ENCODE results near the gene FXN. TPM values are rescaled to one million over a fixed set of nuclear protein-coding genes. Genes with fewer than 3 reads are reported as not detected.
A peak's percentile ranks its signal among the peaks of the same experiment; 100 is the strongest.
"Not testable (repeated sequence)": the region's sequence is repeated elsewhere in the genome, so short reads cannot be mapped to it uniquely, and the experiment has no call there.

FXN gene
- total and polyA plus RNA-seq, 11 donors: 14.8 to 40.2 (median 24.1) TPM

GRCh38 chr9:69047371-69047770 lies 11.8 kb downstream of the FXN start:
- Histone ChIP-seq H3K27me3 (no peaks in the 10 kb centered on the region), H3K27ac (peak overlapping the region in 2 of 12 donors; percentile 41 to 49), H3K36me3 (peaks cover 0 to 48% (median 28%) of the 10 kb centered on the region in 9 donors), H3K4me1 (peaks cover 0 to 43% (median 15%) of the 10 kb centered on the region in 12 donors), H3K4me3 (no peak overlapping the region), H3K9me3 (no peaks in the 10 kb centered on the region)
- intact Hi-C loops (cut with DNase I): loop anchor here in 1 of 10 donors (10.0 kb wide), 1 partner anchor 827 kb away; no protein-coding TSS in a partner anchor
- DNase-seq: no peak
- TF ChIP-seq POLR2A (IDR thresholded peaks at IDR 0.05) (no peak), CTCF (IDR thresholded peaks at IDR 0.05) (no peak)
- 60 to 72% (median 62%) methylated on average over 4 of the region's 4 CpGs for WGBS, 4 donors
- no peak for ATAC-seq

- H3K27ac ChIP-seq: no peak overlapping the region
- no peak for DNase-seq
- TF ChIP-seq CTCF (IDR thresholded peaks at IDR 0.05) (no peak), POLR2A (IDR thresholded peaks at IDR 0.05) (no peak)
- H3K4me1 ChIP-seq: peaks cover 0 to 39% (median 14%) of the 10 kb centered on the region in 12 donors
- intact Hi-C loops (cut with DNase I): loop anchor here in 1 of 10 donors (10.0 kb wide), 1 partner anchor 826 kb away; no protein-coding TSS in a partner anchor
- 85 to 92% (median 89%) methylated on average over 6 of the region's 6 CpGs for WGBS, 4 donors
- H3K9me3 ChIP-seq: no peaks in the 10 kb centered on the region
- H3K36me3 ChIP-seq: peaks cover 0 to 49% (median 28%) of the 10 kb centered on the region in 9 donors
- H3K4me3 ChIP-seq: no peak overlapping the region
- no peaks in the 10 kb centered on the region for H3K27me3 ChIP-seq
- no peak for ATAC-seq
Observed at GRCh38 chr9:69049094-69049493, 13.5 kb downstream of the FXN start.

GRCh38 chr9:69050936-69051335 lies 15.4 kb downstream of the FXN start:
- not testable (repeated sequence) for H3K4me3 ChIP-seq, H3K27ac ChIP-seq, DNase-seq, H3K27me3 ChIP-seq, ATAC-seq, H3K9me3 ChIP-seq
- intact Hi-C loops (cut with DNase I): loop anchor here in 3 of 10 donors (5.0 to 10.0 kb wide), 3 partner anchors 141 to 504 kb away; no protein-coding TSS in a partner anchor
- 83 to 93% (median 87%) methylated on average over 12 of the region's 12 CpGs for WGBS, 4 donors
- Histone ChIP-seq H3K4me1 (peaks cover 0 to 30% (median 4%) of the 10 kb centered on the region in 12 donors), H3K36me3 (peaks cover 0 to 53% (median 35%) of the 10 kb centered on the region in 9 donors)

- Histone ChIP-seq H3K4me1 (peaks cover 0 to 12% (median 0%) of the 10 kb centered on the region in 12 donors), H3K36me3 (peaks cover 0 to 37% (median 17%) of the 10 kb centered on the region in 9 donors), H3K9me3 (no peaks in the 10 kb centered on the region), H3K4me3 (no peak overlapping the region), H3K27ac (no peak overlapping the region), H3K27me3 (no peaks in the 10 kb centered on the region)
- TF ChIP-seq CTCF (IDR thresholded peaks at IDR 0.05): no peak
- no peak for TF ChIP-seq POLR2A (IDR thresholded peaks at IDR 0.05)
- 70 to 85% (median 79%) methylated on average over 1 of the region's 1 CpG for WGBS, 4 donors
- intact Hi-C loops (cut with DNase I): loop anchor here in 9 of 10 donors (1.0 to 10.0 kb wide), 9 partner anchors 62 to 500 kb away; no protein-coding TSS in a partner anchor
- ATAC-seq (no peak), DNase-seq (no peak)
Observed at GRCh38 chr9:69054989-69055388, 19.4 kb downstream of the FXN start.
